HL-60 (cell line): ENCODE measurements around the gene EDA.

Experiments
- DNase-seq, 2 experiments: peaks; one replicate each; pipeline ENCODE4 v3.0.0-alpha.2; 2010 to 2020; ENCODE audit warnings: low read depth in 1 of 2, low spot score in 1 of 2
- H3K27ac ChIP-seq: fragments of 250-450 bp; sonication (Bioruptor Pico); replicated peaks from 2 replicates; pipeline ENCODE4 v1.5.1; 2020; ENCODE audit warnings: mild to moderate bottlenecking, moderate library complexity
- H3K27me3 ChIP-seq: fragments of 250-450 bp; sonication (Bioruptor Pico); 2 replicates; pipeline ENCODE4 v1.5.1; 2021; ENCODE audit warnings: mild to moderate bottlenecking, moderate library complexity; ENCODE audit not compliant: insufficient read depth, poor library complexity, severe bottlenecking
- H3K4me3 ChIP-seq: replicated peaks from 2 replicates; pipeline ENCODE4 v1.5.1; 2011; ENCODE audit warnings: mild to moderate bottlenecking, control low read depth, low read length; ENCODE audit not compliant: insufficient read depth
- GABPA ChIP-seq: IDR thresholded peaks from 2 replicates; pipeline ENCODE4 v1.6.1; 2012; ENCODE audit warnings: low read depth
- POLR2AphosphoS5 ChIP-seq: IDR thresholded peaks from 2 replicates; pipeline ENCODE4 v1.6.1; 2012; ENCODE audit warnings: low read depth
- REST ChIP-seq: IDR thresholded peaks from 2 replicates; pipeline ENCODE4 v1.6.1; 2012; ENCODE audit warnings: low read depth; ENCODE audit not compliant: insufficient replicate concordance
- SPI1 ChIP-seq: IDR thresholded peaks from 2 replicates; pipeline ENCODE4 v1.6.1; 2012; ENCODE audit warnings: low read depth, mild to moderate bottlenecking, borderline replicate concordance
- TF ChIP-seq, protein P1 (sequence below): IDR thresholded peaks from one replicate; pipeline ENCODE4 v1.5.1; 2011; ENCODE audit warnings: low read length, control low read depth, inconsistent platforms; ENCODE audit not compliant: insufficient read depth

The EDA gene

DNA sequence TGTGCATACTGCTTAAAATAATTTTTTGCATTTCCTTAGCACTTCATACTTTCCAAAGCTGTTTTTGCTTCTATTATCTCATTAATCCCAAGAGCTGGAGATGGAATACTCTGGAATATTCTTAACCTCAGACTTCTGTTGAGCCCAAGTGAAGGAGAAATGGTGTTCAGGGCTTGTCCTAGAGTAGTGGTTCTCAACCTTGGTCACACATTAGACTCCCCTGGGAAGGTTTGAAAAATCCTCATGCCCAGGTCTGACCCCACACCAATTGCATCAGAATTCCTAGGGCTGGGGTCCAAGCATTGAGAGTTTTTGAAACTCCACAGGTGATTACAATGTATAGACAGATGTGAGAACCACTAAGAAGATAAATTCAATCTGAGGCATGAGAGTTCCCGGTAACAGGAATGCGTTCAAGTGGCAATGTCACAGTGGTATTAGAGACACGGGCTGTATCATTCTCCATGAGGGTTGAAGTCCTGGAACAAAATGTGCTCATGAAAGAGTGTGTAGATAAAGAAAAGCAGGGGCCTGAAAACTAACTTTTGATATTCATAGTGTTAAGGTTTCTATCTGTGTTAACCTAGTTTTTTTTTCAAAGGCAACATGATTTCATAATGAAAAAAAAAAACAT is 385.9 kb downstream of the EDA start:
- DNase-seq: no peak
- Histone ChIP-seq H3K27me3 (no peaks in the 10 kb centered on the region), H3K27ac (no peak overlapping the region), H3K4me3 (no peak overlapping the region)
- TF ChIP-seq GABPA (no peak), SPI1 (no peak), REST (no peak), POLR2AphosphoS5 (no peak)
- TF ChIP-seq, protein P1, sequence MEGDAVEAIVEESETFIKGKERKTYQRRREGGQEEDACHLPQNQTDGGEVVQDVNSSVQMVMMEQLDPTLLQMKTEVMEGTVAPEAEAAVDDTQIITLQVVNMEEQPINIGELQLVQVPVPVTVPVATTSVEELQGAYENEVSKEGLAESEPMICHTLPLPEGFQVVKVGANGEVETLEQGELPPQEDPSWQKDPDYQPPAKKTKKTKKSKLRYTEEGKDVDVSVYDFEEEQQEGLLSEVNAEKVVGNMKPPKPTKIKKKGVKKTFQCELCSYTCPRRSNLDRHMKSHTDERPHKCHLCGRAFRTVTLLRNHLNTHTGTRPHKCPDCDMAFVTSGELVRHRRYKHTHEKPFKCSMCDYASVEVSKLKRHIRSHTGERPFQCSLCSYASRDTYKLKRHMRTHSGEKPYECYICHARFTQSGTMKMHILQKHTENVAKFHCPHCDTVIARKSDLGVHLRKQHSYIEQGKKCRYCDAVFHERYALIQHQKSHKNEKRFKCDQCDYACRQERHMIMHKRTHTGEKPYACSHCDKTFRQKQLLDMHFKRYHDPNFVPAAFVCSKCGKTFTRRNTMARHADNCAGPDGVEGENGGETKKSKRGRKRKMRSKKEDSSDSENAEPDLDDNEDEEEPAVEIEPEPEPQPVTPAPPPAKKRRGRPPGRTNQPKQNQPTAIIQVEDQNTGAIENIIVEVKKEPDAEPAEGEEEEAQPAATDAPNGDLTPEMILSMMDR: no peak

DNA sequence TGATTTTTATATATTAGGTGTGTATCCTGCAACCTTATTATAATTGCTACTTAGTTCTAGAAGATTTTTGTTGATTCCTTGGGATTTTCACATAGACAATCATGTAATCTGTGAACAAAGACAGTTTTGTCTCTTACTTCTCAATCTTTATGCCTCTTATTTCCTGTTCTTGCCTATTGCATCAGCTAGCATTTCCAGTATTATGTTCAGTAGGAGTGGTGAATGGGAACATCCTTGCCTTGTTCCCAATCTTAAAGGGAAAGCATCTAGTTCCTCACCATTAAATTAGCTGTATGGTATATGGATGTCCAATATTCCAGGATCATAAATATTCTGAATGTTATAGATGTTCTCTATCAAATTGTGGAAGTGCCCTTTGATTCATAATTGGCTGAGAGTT is 392.0 kb downstream of the EDA start:
- TF ChIP-seq REST (no peak), POLR2AphosphoS5 (no peak), SPI1 (no peak), GABPA (no peak)
- TF ChIP-seq, protein P1: no peak
- H3K4me3 ChIP-seq: no peak overlapping the region
- H3K27me3 ChIP-seq: no peaks in the 10 kb centered on the region
- H3K27ac ChIP-seq: no peak overlapping the region
- DNase-seq: no peak

DNA sequence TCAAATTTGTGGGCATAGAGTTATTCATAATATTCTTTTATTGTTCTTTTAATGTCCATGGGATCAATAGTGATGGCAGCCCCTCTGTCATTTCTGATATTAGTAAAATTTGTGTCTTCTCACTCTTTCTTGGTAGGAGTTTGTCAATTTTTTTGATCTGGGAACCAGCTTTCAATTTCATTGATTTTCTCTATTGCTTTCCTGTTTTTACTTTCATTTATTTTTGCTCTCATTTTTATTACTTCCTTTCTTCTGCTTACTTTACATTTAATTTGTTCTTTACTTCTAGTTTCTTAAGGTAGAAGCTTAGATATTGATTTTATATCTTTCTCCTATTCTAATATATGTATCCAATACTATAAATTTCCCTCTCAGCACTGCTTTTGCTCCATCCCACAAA is 393.1 kb downstream of the EDA start:
- TF ChIP-seq GABPA (no peak), REST (no peak), POLR2AphosphoS5 (no peak), SPI1 (no peak)
- TF ChIP-seq, protein P1: no peak
- no peak for DNase-seq
- no peaks in the 10 kb centered on the region for H3K27me3 ChIP-seq
- H3K27ac ChIP-seq: no peak overlapping the region
- no peak overlapping the region for H3K4me3 ChIP-seq
